NCI-H460 (cell line): ENCODE measurements around the gene ABHD11. TPM values are rescaled to one million over a fixed set of nuclear protein-coding genes. Genes with fewer than 3 reads are reported as not detected.
A peak's percentile ranks its signal among the peaks of the same experiment; 100 is the strongest.
"Not testable (repeated sequence)": the region's sequence is repeated elsewhere in the genome, so short reads cannot be mapped to it uniquely, and the experiment has no call there.

ENCODE experiments used
- DNase-seq: peaks from one replicate; pipeline ENCODE4 v3.0.0-alpha.2; 2016; ENCODE audit warnings: low read depth; ENCODE audit errors: extremely low read depth
- polyA plus RNA-seq: library from polyadenylated mRNA; depleted of rRNA; stranded (reverse); fragments of >200 nt; gene quantifications from 2 replicates; pipeline ENCODE4 v1.2.3, GENCODE V29; 2014; cell fraction: nucleus; rRNA removed
- total RNA-seq: library from RNA; depleted of rRNA; stranded (reverse); fragments of >200 nt; shearing (Covaris generic); gene quantifications from 2 replicates; pipeline ENCODE4 v1.2.3, GENCODE V29; 2014; rRNA removed

The ABHD11 gene
- total RNA-seq, result 9.6 and 10.7 TPM in 2 replicates
- polyA plus RNA-seq, result 54.5 and 69.7 TPM in 2 replicates

GRCh38 chr7:73738612-73739386 lies at the start of gene ABHD11:
Gene ABHD11 (minus strand): TSS chr7:73738802. CDS start chr7:73738770, 32 bp downstream.
- DNase-seq, result peak; percentile 94

- not testable (repeated sequence) for DNase-seq
Measured at GRCh38 chr7:73787786-73788048, 49.1 kb upstream of the ABHD11 start.

- no peak for DNase-seq
Measured at GRCh38 chr7:73786588-73786987, 48.0 kb upstream of the ABHD11 start.

- no peak for DNase-seq
Measured at GRCh38 chr7:73779517-73779916, 40.9 kb upstream of the ABHD11 start.

GRCh38 chr7:73778801-73779389 lies 40.3 kb upstream of the ABHD11 start:
- no peak for DNase-seq

- no peak for DNase-seq
Measured at GRCh38 chr7:73774923-73775322, 36.3 kb upstream of the ABHD11 start.

- no peak for DNase-seq
Measured at GRCh38 chr7:73773700-73774517, 35.3 kb upstream of the ABHD11 start.

- DNase-seq, result no peak
Measured at GRCh38 chr7:73770860-73771670, 32.5 kb upstream of the ABHD11 start.

- DNase-seq, result peak; percentile 15
Measured at GRCh38 chr7:73770002-73770859, 31.6 kb upstream of the ABHD11 start, which contains the start of gene CLDN3. Gene CLDN3 (minus strand): TSS chr7:73770270. CDS start chr7:73770049, 221 bp downstream.

- no peak for DNase-seq
Measured at GRCh38 chr7:73769481-73770001, 30.9 kb upstream of the ABHD11 start.

GRCh38 chr7:73768641-73769480 lies 30.3 kb upstream of the ABHD11 start:
- no peak for DNase-seq

GRCh38 chr7:73766556-73767229 lies 28.1 kb upstream of the ABHD11 start:
- no peak for DNase-seq

- no peak for DNase-seq
Measured at GRCh38 chr7:73762659-73762999, 24.0 kb upstream of the ABHD11 start.

- no peak for DNase-seq
Measured at GRCh38 chr7:73761854-73762658, 23.5 kb upstream of the ABHD11 start.

GRCh38 chr7:73758581-73759138 lies 20.1 kb upstream of the ABHD11 start:
- no peak for DNase-seq

GRCh38 chr7:73749931-73750776 lies 11.6 kb upstream of the ABHD11 start:
- no peak for DNase-seq
